IPS DF 6.9 (cell line): ENCODE data around the gene MASP1.

Experiments used
- DNase-seq: peaks from one replicate; pipeline ENCODE4 v3.0.0-alpha.2; 2013; ENCODE audit warnings: low read depth, low spot score
- H3K27ac ChIP-seq: one replicate; pipeline ENCODE4 v1.5.1; 2013; ENCODE audit warnings: low read length, control low read depth
- H3K27me3 ChIP-seq: 2 replicates; pipeline ENCODE4 v1.6.1; 2013; ENCODE audit warnings: mild to moderate bottlenecking, low read length; ENCODE audit not compliant: control insufficient read depth, insufficient read depth
- H3K36me3 ChIP-seq: 2 replicates; pipeline ENCODE4 v1.6.1; 2013; ENCODE audit warnings: low read length; ENCODE audit not compliant: control insufficient read depth, insufficient read depth
- H3K4me1 ChIP-seq: 2 replicates; pipeline ENCODE4 v1.6.1; 2013; ENCODE audit warnings: low read length; ENCODE audit not compliant: control insufficient read depth, insufficient read depth
- H3K4me3 ChIP-seq: 2 replicates; pipeline ENCODE4 v1.5.1; 2013; ENCODE audit warnings: mild to moderate bottlenecking, low read length
- H3K9me3 ChIP-seq: 2 replicates; pipeline ENCODE4 v1.6.1; 2013; ENCODE audit warnings: low read length, inconsistent platforms; ENCODE audit not compliant: control insufficient read depth, insufficient read depth
- WGBS: extraction: QIAGEN DNeasy Blood & Tissue Kit; methylation state at CpG from one replicate; pipeline ENCODE4 v1.1.7; 2013; ENCODE audit warnings: mixed read lengths, missing lambda C conversion rate; ENCODE audit not compliant: insufficient read length, insufficient coverage; 5-methylcytosine and 5-hydroxymethylcytosine counted together

The MASP1 gene

DNA sequence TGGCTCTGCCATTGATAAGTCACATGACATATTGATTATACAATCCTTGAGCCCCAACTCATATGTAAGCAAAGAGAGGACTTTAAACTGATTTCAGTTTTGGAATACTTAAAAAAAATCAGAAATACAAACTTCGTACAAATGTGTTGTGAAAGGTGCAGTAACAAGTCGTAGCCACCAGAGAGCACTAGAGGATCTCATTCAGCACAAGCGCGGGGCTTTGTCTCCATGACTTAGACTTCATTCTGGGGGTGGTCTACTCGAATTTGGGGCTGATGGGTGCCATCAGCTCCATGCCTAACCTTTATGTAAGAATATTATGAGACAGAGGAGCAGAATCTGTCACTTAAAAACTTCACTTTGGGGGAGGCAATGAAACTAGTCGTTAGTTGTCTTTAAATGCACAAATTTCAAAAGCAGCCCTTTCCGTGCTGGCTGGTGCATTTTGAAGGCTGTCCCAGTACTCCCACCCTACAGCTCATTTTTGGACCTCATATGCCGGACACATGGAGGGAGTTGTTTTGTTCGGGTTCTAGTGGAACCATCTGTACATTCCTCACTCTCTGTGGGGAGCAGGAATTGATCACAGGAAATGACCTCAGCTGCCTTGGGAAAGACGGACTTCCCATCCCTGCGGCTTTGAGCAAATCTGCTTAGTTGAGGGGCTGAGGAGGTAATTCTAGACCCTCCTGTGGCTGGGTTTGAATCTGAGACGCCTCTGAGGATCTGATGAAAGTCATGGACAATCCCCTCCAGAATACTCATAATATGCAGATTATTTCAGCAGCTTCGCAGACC is 27.5 kb upstream of the MASP1 start:
- WGBS, result no CpG with 5 or more reads among the region's 13 CpGs
- H3K27ac ChIP-seq, result no peak overlapping the region
- no peaks in the 10 kb centered on the region for H3K36me3 ChIP-seq
- DNase-seq, result peak; percentile 58
- H3K27me3 ChIP-seq, result no peaks in the 10 kb centered on the region; the same call in 1 of the 2 replicates
- no peaks in the 10 kb centered on the region for H3K4me1 ChIP-seq
- no peak overlapping the region for H3K4me3 ChIP-seq
- no peaks in the 10 kb centered on the region for H3K9me3 ChIP-seq

DNA sequence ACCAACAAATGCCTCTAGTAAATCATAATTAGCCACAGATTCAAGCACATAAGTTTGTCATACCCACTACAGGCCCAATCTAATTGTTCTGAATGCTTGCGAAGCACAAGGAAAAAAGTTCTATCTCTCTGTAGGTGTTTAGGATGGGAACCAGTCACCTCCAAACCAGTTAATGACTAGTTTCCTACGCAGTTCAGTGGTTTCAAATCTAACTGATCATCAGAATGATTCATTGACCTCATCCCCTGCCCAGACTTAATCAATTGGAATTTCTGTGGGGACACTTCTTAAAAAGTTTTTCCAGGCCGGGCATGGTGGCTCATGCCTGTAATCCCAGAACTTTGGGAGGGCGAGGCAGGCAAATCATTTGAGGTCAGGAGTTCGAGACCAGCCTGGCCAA is 24.3 kb upstream of the MASP1 start:
- no peak for DNase-seq

DNA sequence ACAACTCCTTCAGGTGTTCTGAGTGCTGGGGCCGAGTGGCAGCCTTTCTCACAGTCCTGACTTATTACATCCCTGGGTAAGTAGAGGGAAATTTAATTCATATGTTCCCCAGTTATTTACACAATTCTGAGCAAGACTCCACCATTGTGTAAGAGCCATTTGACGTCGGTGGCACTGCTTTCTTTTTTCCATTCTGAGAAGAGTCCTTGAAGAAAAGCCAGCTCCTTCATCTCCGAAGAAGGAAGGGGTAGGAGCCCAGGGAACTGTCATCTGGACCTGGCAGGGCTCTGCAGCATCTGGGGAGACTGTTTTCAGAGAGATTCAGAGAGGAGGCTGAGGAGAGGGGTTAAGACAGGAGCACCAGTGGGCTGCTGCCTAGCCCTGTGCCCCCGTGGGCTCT is 22.6 kb upstream of the MASP1 start:
- Histone ChIP-seq H3K9me3 (no peaks in the 10 kb centered on the region), H3K4me1 (no peaks in the 10 kb centered on the region), H3K4me3 (no peak overlapping the region; the same call in 1 of the 2 replicates), H3K27me3 (no peaks in the 10 kb centered on the region; the same call in 1 of the 2 replicates), H3K27ac (no peak overlapping the region), H3K36me3 (no peaks in the 10 kb centered on the region)
- WGBS, result no CpG with 5 or more reads among the region's 5 CpGs
- no peak for DNase-seq

More for the DNA sequence above, 24.3 kb upstream of the MASP1 start:
- Histone ChIP-seq H3K27ac (no peak overlapping the region), H3K27me3 (no peaks in the 10 kb centered on the region; the same call in 1 of the 2 replicates), H3K4me1 (no peaks in the 10 kb centered on the region), H3K36me3 (no peaks in the 10 kb centered on the region), H3K9me3 (no peaks in the 10 kb centered on the region), H3K4me3 (no peak overlapping the region)
- no CpG with 5 or more reads among the region's 5 CpGs for WGBS

DNA sequence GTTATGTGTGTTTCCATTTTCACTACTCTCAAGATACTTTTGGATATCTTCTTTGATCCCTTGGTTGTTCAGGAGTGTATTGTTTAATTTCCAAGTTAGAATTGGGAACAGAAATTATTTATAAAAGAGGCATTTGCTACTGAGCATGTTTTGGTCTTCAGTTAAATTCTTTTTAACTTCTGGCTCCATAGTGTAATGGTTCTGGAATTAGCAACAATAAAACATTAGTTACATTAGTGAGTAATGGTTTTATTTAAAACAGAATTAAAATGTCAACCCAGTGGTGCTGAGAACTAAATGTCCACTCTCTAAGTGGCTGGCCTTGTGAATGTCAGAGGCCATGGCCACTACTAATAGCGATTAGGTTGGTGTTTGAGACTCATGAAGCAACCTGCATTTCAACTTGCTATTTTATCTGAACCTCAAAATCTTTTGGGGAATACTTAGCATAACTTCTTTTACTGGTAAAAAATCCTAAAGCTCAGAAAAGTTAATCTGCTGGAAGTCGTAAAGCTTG is 19.5 kb upstream of the MASP1 start:
- H3K4me3 ChIP-seq, result no peak overlapping the region
- H3K27me3 ChIP-seq, result no peaks in the 10 kb centered on the region; the same call in 1 of the 2 replicates
- no CpG with 5 or more reads among the region's 2 CpGs for WGBS
- H3K4me1 ChIP-seq, result no peaks in the 10 kb centered on the region
- no peak for DNase-seq
- H3K27ac ChIP-seq, result no peak overlapping the region
- H3K9me3 ChIP-seq, result no peaks in the 10 kb centered on the region
- no peaks in the 10 kb centered on the region for H3K36me3 ChIP-seq

DNA sequence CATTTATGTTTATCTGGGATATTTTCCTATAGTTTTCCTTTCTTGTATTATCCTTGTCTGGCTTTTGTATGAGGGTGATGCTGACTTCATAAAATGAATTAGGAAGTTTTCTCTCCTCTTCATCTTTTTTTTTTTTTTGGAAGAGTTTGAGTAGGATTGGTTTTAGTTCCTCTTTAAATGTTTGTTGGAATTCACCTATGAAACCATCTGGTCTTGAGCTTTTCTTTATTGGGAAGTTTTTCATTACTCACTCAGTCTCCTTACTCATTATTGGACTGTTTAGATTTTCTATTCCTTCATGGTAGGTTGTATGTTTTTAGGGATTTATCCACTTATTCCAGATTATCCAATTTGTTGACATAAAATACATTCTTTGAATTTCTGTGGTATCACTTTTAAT is 18.7 kb upstream of the MASP1 start:
- no peaks in the 10 kb centered on the region for H3K9me3 ChIP-seq
- H3K27me3 ChIP-seq, result no peaks in the 10 kb centered on the region; the same call in 1 of the 2 replicates
- H3K4me3 ChIP-seq, result no peak overlapping the region
- no peak for DNase-seq
- no peaks in the 10 kb centered on the region; the same call in 1 of the 2 replicates for H3K4me1 ChIP-seq
- H3K36me3 ChIP-seq, result no peaks in the 10 kb centered on the region
- H3K27ac ChIP-seq, result no peak overlapping the region

DNA sequence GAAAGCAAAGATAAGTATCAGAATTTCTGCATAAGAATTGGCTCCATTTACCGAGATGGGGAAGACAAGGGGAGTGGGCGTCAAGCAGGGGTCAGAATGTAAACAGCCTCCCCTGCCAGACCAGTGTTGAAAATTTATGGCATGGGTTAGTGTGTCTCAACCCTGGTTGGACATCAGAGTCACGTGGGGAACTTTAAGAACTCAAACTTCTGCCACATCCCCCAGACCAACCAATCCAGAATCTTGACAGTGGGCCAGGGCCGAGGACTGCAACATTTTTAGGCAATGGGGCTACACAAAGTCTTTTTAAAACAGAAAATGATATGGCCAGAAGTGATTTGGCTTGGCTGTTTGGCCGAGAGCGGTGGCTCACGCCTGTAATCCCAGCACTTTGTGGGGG is 14.3 kb upstream of the MASP1 start:
- Histone ChIP-seq H3K9me3 (no peaks in the 10 kb centered on the region), H3K27ac (no peak overlapping the region), H3K27me3 (no peaks in the 10 kb centered on the region), H3K4me1 (no peaks in the 10 kb centered on the region; the same call in 1 of the 2 replicates), H3K4me3 (no peak overlapping the region), H3K36me3 (no peaks in the 10 kb centered on the region)
- no peak for DNase-seq
- no CpG with 5 or more reads among the region's 7 CpGs for WGBS

DNA sequence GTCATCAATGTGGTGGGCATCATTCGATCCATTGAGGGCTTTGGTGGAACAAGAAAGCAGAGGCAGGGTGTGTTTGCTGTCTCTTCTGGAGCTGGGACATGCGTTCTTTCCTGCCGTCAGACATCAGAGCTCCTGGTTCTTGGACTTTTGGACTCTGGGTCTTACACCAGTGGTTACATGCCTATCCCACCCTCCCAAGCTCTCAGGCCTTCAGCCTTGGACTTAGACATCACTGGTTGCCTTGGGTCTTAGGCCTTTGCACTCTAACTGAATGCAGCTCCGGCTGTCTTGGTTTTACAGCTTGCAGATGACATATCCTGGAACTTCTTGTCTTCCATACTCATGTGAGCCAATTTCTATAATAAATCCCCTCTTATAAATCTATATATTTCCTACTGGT is 8.1 kb upstream of the MASP1 start:
- Histone ChIP-seq H3K36me3 (no peaks in the 10 kb centered on the region), H3K9me3 (no peaks in the 10 kb centered on the region), H3K27ac (no peak overlapping the region), H3K4me3 (no peak overlapping the region), H3K27me3 (no peaks in the 10 kb centered on the region), H3K4me1 (no peaks in the 10 kb centered on the region)
- no CpG with 5 or more reads among the region's 4 CpGs for WGBS
- no peak for DNase-seq

DNA sequence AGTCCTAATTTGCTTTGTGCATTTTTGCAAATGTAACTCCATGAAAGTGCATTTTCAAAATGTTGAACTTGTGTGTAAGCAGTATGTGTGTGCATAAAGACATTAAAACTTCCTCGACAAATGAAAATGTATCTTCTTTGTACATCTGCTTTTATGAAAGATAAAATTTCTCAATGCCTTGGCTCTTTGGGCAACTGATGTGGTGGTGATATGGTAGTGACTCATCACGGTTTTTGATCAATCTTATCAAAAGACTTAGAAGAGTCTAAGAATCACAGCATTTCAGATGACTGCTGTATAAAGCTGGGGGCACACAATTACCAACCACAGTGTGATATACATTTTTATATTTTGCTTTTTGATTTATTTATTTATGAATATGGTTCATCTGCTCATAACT is 5.4 kb upstream of the MASP1 start:
- no peaks in the 10 kb centered on the region for H3K36me3 ChIP-seq
- H3K4me1 ChIP-seq, result no peaks in the 10 kb centered on the region
- H3K4me3 ChIP-seq, result no peak overlapping the region
- WGBS, result no CpG with 5 or more reads among the region's 2 CpGs
- no peak for DNase-seq
- no peaks in the 10 kb centered on the region for H3K27me3 ChIP-seq
- H3K27ac ChIP-seq, result no peak overlapping the region
- no peaks in the 10 kb centered on the region for H3K9me3 ChIP-seq

DNA sequence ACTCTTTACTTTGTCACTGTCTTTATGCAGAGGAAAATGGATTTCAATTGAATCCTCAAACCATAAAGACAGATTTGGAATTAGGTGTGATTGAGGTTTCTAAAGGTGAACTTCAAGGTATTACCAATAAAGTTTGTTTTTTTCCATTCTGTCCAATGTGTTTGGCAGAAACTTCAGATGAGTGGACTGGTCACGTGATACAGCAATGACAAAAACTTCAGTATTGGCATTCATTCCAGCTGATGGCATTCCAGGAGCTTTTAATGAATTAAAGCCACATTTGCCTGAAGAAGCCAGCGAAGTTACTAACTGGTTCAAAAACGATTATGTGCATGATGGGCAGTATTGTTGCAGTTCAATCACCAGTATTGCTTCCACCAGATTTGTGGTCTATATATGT is 4.5 kb upstream of the MASP1 start:
- no peak for DNase-seq
- Histone ChIP-seq H3K4me3 (no peak overlapping the region), H3K9me3 (no peaks in the 10 kb centered on the region), H3K27ac (no peak overlapping the region), H3K27me3 (no peaks in the 10 kb centered on the region), H3K36me3 (no peaks in the 10 kb centered on the region), H3K4me1 (no peaks in the 10 kb centered on the region)
- no CpG with 5 or more reads among the region's 3 CpGs for WGBS

DNA sequence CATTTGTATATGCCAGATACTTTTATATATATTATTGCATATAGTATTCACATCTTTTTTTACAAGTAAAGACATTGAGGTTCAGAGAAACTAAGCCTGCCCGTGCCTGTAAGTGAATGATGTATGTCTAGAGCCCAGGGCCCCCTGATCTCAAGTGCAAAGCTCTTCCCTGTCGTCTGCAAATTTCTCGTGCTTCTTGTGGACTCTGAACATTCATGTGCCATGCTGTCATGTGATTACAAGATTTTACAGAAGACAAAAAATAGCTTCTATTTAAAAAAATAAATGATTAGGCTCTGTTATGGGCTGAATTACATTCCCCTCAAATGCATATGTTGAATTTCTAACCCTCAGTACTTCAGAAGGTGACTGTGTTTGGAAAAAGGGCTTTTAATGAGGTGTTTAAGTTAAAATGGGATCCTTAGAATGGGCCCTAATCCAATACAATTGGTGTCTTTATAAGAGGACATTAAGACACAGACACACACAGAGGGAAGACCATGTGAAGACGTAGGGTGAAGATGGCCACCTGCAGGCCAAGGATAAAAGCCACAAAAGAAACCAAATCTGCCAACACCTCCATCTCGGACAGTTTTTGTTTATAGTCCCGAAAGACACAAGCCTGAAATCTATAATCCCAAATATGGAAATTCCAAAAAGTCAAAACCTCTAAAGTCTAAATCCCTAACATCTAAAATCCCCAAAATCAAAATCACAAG is 3.9 kb upstream of the MASP1 start:
- Histone ChIP-seq H3K36me3 (no peaks in the 10 kb centered on the region), H3K9me3 (no peaks in the 10 kb centered on the region), H3K27me3 (no peaks in the 10 kb centered on the region), H3K4me1 (no peaks in the 10 kb centered on the region), H3K4me3 (no peak overlapping the region), H3K27ac (no peak overlapping the region)
- WGBS, result no CpG with 5 or more reads among the region's 6 CpGs
- no peak for DNase-seq
